ENCODE results near the gene SEC24D. TPM values are rescaled to one million over a fixed set of nuclear protein-coding genes. Genes with fewer than 3 reads are reported as not detected.

SEC24D gene
- total RNA-seq, 1 donor from 2014 or later: 28.3 TPM

GRCh38 chr4:118760092-118760491 is 75.8 kb downstream of the SEC24D start:
- no peak overlapping the region for H3K4me3 ChIP-seq (ENCODE audit: low read depth, low read length)
- TF ChIP-seq CTCF (conservative IDR thresholded peaks at IDR 0.05; ENCODE audit: low read depth, low read length): no peak
- DNase-seq (ENCODE audit: low read depth): no peak

GRCh38 chr4:118759481-118759880 is 76.4 kb downstream of the SEC24D start:
- TF ChIP-seq CTCF (conservative IDR thresholded peaks at IDR 0.05; ENCODE audit: low read depth, low read length): no peak
- H3K4me3 ChIP-seq (ENCODE audit: low read depth, low read length): no peak overlapping the region
- no peak for DNase-seq (ENCODE audit: low read depth)

GRCh38 chr4:118758293-118758692 is 77.6 kb downstream of the SEC24D start:
- H3K4me3 ChIP-seq (ENCODE audit: low read depth, low read length): no peak overlapping the region
- no peak for TF ChIP-seq CTCF (conservative IDR thresholded peaks at IDR 0.05; ENCODE audit: low read depth, low read length)
- DNase-seq (ENCODE audit: low read depth): no peak

- no peak for TF ChIP-seq CTCF (conservative IDR thresholded peaks at IDR 0.05; ENCODE audit: low read depth, low read length)
- no peak overlapping the region for H3K4me3 ChIP-seq (ENCODE audit: low read depth, low read length)
- no peak for DNase-seq (ENCODE audit: low read depth)
Observed at GRCh38 chr4:118757761-118758251, 78.1 kb downstream of the SEC24D start.

- TF ChIP-seq CTCF (conservative IDR thresholded peaks at IDR 0.05; ENCODE audit: low read depth, low read length): no peak
- no peak overlapping the region for H3K4me3 ChIP-seq (ENCODE audit: low read depth, low read length)
Observed at GRCh38 chr4:118756958-118757357, 79.0 kb downstream of the SEC24D start.

GRCh38 chr4:118756429-118756828 is 79.5 kb downstream of the SEC24D start:
- no peak for DNase-seq (ENCODE audit: low read depth)
- no peak overlapping the region for H3K4me3 ChIP-seq (ENCODE audit: low read depth, low read length)
- no peak for TF ChIP-seq CTCF (conservative IDR thresholded peaks at IDR 0.05; ENCODE audit: low read depth, low read length)

More at GRCh38 chr4:118756958-118757357, 79.0 kb downstream of the SEC24D start:
- DNase-seq (ENCODE audit: low read depth): no peak

GRCh38 chr4:118755438-118756226 is 80.3 kb downstream of the SEC24D start:
- no peak overlapping the region for H3K4me3 ChIP-seq (ENCODE audit: low read depth, low read length)
- no peak for DNase-seq (ENCODE audit: low read depth)
- TF ChIP-seq CTCF (conservative IDR thresholded peaks at IDR 0.05; ENCODE audit: low read depth, low read length): no peak
